NCI-H187 (cell line): ENCODE measurements around the gene GMPR2.

Experiments used
- DNase-seq, 2 experiments: peaks; one replicate each; lab custom pipeline; 2025; lab: John Stamatoyannopoulos, UW

Gene GMPR2

GRCh38 chr14:24252289-24253124 is 19.8 kb downstream of the GMPR2 start:
- DNase-seq = no peak

- no peak for DNase-seq
Observed at GRCh38 chr14:24253936-24254335, 21.2 kb downstream of the GMPR2 start.

- no peak for DNase-seq
Observed at GRCh38 chr14:24254630-24255392, 22.1 kb downstream of the GMPR2 start.

DNA sequence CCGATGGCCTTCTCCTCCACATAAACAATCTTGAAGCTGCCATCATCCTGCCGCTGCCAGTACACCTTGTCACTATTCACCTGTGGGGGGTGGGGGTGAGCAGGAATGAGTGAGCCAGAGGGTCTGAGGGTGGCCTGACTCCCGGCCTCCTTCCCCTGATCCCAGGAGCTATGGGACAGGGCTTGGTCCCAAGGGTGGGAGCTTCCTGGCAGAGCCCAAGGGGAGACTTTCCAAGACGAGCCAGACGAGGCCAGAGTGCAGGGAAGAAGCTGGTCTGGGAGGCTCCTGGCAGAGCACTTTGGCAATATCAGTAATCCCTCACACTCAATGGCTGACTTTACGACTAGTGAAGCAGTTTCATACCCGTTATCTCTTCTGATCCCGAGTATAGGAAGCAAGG is 22.7 kb downstream of the GMPR2 start:
- no peak for DNase-seq

GRCh38 chr14:24255931-24256711 is 23.4 kb downstream of the GMPR2 start:
- no peak for DNase-seq

DNA sequence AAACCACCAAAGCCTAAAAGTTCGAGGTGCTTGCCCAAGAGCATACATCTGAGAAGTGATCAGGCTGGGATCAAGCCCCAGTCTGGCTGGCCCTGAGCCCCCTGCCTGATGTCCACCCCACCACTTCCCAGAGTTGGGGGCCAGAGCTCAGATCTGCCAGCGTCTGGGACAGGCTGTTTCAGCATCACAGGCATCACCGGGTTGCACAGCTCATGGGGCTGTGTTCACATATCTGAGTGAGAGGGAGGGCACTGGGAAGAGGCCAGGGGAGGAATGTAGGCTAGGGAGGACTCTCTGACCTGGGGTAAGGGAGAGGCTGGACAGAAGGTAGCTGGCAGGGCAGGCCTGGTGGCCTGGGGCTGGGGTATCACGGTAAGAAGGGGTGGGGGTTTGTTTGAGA is 24.2 kb downstream of the GMPR2 start:
- DNase-seq = no peak

GRCh38 chr14:24258119-24258518 is 25.4 kb downstream of the GMPR2 start:
- DNase-seq = no peak

GRCh38 chr14:24258548-24259265 is 26.0 kb downstream of the GMPR2 start:
- no peak for DNase-seq

DNA sequence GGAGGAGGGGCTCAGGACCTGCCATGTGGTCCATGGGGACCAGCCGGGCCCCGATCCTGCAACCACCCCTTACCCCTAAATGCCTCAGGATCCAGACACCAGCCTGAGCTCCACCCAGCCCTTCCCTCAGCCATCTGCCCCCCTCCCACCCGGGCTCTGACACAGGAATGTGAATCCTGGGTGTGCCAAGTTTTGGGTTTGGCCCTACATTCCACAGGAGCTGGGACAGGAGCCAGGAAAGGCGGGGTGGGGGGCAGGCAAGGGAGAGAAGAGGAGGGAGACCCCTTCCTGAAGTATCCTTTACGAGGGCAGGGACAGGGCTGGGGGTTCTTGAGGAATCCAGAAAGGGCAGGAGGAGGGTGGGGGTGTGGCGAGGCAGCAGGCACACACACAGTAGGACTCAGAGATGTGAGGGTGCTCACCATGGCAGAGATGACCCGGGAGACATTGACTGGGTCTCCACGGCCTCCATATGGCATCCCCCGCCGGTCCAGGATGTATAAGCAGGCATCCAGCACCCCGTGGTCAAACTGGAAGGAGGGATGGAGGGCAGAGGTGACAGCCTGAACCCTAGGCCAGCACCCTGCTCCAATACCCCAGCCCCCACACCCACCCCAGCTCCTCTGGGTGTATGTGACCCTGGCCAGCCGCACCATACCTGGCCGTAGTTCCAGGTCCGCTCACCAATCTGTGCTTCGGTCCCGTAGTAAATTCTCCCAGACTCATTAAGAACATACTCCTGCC is 26.7 kb downstream of the GMPR2 start:
- no peak for DNase-seq

- DNase-seq = no peak
Observed at GRCh38 chr14:24260026-24260779, 27.5 kb downstream of the GMPR2 start.

- no peak for DNase-seq
Observed at GRCh38 chr14:24260780-24261157, 28.0 kb downstream of the GMPR2 start.

DNA sequence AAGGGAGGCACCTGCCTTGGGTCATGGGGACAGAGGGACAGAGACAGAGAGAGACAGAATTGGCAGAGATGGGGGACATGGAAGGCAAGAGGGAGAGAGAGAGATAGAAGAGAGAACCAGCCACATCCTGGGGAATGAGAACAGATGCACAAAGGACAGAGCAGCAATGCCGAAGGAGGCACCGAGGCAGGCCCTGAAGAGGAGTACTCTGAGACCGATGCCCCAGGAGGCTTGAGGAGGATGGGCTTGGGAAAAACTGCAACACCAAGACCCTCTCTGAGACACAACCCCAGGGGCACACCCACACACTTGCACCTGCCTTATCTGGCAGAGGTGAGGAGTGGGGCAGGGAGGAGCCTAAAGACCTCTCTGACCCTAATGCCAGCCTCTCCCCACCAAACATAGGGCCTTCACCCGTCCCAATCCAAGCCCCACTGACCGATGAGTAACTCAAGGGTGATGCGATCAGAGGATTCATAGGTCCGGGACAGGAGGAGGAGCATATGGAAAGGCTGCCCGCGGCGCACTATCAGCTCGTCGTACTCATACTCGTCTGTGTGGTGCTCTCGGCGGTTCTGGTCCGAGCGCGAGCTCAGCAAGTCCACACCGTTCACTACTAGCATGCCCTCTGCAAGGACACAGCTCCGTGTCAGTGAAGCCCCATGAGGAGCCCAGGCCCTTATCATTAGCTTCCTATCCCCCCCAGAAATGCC is 28.7 kb downstream of the GMPR2 start:
- no peak for DNase-seq

DNA sequence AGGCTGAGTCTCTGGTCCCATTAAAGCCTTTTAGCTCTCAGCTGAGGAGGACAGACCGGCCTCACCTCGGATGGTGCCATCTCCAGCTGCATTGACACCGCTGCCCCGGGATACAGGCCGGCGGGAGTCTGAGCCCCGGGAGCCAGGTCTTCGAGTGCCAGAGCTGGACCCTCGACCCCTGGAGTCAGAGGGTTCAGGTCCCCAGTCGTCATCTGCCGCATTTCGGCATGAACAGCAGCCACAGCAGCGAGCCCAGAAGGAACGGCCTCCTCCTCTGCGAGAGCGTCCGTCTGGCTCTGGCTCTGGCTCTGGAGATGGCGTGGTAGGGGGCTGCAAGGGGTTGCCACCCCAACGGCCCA is 29.2 kb downstream of the GMPR2 start:
- DNase-seq = no peak

DNA sequence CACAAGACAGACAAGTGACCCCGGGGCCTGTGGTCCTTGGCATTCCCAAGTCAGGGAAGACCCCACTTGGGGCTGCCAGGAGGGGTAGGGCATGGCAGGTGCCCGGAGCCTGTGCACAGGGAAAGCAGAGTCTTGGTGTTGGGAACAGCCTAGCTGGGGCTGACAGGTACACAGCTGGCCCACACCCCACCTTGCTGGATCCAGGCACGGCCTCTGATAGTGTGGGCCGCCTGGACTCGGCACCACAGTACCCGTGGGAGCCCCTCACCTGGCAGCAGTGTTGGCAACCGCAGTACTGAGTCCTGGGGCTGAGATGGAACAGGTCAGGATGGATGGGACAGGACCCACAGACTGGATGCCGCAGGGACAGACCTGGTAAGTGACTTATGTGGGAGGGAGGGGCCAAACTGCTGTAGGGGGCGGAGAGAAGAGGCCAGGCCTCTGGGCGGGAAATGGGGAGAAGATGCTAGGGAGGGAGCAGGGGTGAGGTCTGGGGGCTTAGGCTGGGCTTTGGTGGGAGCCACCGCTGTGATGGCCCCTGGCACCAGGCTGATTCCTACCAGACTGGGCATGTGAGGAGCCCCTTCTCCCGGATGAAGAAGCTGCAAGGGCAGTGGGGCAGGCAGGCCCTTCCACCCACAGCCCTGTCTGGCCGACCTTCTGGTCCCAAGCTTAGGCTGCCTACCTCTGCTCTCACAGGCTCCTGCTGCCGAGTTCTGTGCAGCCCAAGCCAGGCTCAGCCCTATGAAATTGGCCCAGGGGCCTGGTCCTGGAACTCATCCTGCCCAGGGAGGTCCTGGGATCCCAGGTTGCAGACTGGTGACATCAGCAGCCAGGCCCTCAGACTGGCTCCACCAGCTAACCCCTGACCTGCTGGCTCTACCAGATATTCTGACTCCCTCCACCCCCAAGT is 30.3 kb downstream of the GMPR2 start, which contains the start of gene TGM1:
Gene TGM1 (minus strand): TSS at position 357 of the 913 bp plus-strand sequence. CDS start 825 bp downstream, outside the sequence.
- DNase-seq = no peak

- DNase-seq = no peak
Observed at GRCh38 chr14:24263848-24264247, 31.1 kb downstream of the GMPR2 start.

DNA sequence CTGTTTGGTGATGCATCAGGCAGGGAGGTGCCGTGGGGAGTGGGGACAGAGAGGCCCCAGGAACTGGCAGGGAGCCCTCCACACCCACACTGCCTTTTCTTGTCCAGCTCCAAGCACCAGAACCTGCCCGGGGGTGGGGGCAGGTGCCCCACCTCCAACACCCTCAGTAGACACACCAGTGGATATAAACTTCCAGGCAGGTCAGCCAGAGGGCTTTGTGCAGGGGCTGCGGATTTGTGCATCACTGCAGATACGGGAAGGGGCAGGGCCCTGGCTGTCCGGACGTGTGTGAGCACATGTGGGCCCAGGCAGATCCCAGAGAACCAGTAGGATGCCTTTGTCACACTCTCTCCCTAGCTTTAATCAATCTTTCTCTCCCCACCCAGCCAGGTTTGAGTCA is 31.6 kb downstream of the GMPR2 start:
- no peak for DNase-seq

DNA sequence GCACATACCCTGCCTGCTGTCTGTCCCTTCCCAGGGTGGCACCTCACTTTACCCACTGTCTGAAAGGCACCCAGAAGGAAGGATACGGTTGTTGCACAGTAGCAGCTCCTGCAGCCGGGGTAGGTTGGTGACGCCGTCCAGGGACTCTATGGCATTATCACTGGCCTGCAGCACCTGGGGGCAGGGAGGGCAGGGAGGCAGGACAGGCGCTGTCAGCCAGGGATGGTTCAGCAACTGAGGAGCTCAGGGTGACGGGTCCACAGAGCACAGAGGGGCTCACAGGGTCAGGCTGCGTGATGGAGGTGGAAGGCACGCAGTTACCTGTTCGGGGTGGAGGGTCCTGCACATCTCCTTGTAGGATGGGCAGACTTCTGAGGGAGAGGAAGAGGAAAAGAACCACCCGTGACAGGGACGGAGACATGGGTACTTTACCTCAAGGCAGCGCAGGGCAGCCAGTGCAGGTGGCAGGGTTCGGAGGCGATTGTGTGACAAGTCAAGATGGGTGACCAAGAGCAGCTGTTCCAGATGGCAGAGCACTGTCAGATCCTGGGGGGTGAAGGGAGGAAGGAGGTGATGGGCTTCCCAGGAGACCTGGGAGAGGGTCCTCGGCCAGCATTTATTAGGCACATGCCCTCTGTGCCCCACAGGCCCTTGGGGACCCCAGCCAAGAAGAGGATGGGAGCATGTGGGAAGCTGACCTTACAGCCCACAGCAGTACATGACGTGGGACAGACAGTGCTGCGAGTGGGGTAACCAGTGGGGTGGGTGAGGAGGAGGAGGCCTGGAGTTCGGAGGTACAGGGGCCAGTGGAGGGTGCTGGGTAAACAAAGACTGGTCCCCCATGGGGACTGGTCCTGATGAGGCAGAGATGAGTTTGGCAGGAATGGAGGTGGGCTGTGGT is 33.9 kb downstream of the GMPR2 start:
- no peak for DNase-seq

DNA sequence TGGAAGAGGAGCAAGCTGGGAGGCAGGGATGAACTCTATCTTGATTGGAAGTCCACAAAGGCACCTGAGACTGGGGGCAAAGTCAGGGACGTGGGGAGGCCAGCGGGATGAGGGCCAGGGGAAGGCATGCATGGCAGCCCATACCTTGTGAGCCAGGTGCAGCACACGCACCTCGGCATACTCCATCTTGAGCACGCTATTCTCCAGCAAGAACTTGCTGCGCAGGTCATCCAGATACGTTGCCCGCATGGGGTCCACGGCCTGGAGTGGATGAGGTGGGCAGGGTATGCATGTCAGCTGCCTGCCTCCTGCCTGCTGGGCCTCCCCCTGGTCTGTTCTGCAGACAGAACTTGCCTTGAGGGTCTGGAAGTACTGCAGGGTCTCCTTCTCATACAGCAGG is 34.8 kb downstream of the GMPR2 start:
- no peak for DNase-seq
